GM19238 (cell line): Measurements from ENCODE around the gene NMNAT2.
"Not testable (repeated sequence)": the region's sequence is repeated elsewhere in the genome, so short reads cannot be mapped to it uniquely, and the experiment has no call there.

Source experiments
- DNase-seq: peaks from one replicate; pipeline ENCODE4 v3.0.0; 2011; ENCODE audit warnings: low spot score; ENCODE audit not compliant: insufficient read length

Gene NMNAT2

DNA sequence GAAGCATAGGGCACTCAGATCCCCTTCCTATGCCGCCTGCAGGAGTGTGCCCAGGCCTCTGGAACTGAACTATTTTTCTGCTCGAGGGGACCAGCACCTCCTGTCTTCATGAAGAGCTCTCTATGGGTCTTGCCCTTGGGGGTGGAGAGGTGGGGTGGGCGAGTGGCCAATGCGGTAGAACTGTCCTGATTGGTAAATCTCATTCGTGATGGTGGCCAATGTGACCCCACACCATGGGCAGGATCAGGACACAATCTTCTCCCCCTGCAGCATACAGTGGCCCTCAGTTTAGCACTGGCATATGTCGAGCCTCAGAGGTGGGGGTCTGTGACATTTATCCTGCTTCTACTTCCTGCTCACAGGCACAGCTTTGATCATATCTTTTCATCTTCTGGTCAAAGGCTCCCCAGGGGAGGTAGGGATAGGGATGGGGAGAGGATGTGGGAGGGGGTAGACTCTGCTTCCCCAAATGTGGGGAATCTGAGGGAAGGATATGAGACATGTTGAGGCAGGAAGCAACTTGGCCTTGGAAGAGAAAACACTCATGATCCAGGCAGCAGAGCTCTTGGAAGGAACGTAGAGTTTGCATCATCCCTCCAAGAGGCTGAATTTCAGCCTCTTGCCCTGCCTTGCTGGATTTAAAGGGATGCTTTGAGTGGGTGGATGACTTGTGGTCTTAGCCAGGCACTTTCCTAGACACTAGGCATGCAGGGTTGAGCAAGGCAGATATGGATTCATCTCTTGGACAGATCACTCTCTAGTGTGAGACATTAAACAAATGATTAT, 150.3 kb downstream of the NMNAT2 start:
- no peak for DNase-seq

DNA sequence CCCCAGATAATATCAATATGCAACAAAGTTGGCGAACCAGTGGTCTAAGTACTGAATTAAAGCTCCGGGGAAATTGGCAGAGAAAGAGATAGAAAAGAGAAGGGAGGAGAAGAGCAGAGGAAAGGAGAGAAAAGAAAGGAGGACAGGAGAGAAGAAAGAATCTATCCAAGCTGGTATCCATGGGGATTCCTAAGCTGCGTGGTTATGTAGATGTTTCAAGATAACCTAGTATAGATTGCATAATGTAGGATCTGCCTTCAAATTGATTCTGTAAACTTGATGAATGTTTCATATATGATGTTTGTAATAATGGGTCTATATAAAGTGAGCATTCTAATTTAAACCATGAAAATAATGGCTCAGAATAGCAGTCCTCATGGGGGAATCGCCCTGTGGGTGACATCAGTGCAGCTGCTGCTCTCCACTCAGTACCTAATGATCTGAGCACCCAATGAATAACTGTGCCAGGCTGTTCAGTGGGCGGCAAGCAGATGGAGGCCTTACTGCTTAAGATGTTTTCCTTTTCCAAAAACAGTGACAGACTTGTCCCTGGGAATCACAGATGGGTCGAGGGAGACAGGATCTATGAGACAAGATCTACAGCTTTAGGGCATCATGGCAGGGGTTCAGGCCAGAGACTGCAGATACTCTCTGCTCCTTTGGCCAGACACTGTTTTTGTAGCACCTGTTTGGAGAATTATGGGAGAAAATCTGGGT, 154.1 kb downstream of the NMNAT2 start:
- no peak for DNase-seq

- DNase-seq = no peak
Measured at GRCh38 chr1:183262628-183263200, 155.5 kb downstream of the NMNAT2 start.

DNA sequence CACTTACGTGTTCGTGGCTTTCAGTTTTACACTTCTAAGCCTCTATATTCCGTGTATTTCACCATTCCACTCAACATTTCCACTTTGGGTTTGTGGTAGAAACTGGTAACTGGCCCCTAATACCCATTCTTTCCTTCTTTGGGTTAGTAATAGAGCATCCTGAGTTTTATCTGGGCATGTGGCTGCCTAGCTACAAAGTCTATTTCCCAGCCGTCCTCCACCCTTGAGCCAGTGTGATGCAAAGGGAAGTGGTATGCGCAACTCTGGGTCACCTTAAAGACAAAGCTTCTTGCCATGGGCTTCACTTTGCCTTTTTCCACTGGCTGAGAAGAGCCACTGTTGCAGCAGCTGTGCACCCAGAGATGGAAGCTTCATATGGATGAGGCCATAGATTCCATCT, 158.3 kb downstream of the NMNAT2 start:
- DNase-seq = no peak

DNA sequence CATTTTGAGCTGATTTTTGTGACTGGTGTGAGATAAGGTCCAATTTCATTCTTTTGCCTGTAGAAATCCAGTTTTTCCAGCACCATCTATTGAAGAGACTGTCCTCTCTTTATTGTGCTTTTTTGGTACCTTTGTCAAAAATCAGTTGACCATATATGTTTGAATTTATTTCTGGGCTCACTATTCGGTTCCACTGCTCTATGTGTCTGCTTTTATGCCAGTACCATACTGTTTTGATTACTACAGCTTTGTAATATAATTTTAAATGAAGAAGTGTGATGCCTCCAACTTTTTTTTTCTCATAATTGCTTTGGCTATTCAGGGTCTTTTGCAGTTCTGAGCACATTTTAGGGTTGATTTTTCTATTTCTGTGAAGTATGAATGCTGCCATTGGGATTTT, 163.1 kb downstream of the NMNAT2 start:
- no peak for DNase-seq

- no peak for DNase-seq
Measured at GRCh38 chr1:183251959-183252450, 166.2 kb downstream of the NMNAT2 start.

DNA sequence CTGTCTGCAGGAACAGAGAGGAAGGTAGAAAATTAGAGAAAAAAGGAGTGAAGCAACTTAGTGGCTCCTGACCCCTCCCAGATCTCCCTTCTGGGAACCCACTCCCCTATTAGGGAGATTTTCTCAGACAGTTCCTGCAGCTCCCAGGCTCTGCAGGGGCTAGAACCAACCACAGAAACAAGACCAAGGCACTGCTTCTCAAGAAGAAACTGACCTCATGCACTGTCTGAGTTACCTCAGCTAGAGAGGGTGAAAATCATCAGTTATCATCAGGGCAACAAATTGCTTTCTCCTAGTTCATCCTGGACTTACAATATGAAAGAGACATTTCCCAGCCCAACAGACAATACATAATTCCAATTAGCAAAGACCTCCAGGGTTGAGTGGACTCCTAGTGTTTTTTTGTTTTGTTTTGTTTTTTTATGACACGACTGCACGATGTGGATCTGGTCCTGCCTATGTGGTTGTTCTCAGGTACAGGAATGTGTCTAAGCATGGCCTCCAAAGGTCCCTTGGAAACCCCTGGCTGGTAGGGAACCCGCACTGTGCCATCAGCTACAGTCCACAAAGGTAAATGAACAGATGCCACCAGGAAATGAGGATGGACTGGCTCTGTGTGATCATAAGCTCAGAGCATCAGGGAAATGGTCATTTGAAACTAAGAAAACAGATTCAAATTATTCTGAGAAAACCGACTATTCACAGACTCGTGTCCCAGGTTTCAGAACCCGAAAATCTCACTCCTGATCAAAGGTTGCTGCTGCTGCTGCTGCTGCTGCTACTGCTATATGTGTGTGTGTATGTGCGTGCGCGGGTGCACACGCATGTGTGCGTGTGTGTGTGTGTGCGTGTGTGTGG, 166.8 kb downstream of the NMNAT2 start:
- DNase-seq = no peak

DNA sequence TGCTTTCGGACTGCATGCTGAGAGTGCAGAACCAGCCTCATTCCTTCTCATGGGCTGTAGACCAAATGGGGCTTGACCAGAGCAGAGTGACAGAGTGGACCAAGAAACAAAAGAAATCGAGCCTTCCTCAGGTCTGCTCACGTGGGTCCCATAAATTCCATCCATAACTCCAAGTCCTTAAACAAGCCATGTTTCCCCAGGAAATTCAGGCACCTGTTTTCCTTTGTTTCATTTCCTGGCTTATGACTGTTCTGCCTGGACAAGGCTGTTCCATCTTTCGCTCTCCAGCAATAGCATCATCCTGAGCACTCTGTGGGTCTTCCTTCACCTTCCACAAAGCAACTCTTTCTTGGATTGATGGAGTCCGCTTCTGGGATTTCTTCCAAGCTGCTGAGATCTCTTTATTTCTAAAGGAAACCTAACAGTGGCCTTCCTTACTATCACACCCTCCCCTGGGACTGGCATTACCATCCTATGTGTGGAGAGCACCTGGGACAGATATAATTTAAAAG, 168.2 kb downstream of the NMNAT2 start:
- no peak for DNase-seq

- DNase-seq = no peak
Measured at GRCh38 chr1:183248989-183249691, 169.0 kb downstream of the NMNAT2 start.

DNA sequence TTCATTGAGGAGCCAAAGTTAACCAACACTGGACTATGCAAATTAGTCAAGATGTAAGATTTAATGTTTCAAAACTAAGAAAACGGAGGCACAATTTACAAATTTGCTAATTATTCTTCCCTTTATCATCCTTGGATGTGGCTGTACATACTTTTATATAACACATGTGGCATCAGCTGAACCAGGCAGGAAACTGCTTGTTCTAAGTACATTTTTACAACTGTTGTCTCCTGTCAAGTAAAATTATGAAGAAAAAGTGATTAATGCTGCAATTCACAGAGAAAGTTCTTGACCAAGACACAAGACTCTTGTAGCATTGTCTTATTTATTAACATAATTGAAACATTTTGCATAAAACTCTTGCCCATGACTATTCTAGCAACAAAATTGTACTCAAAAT, 170.2 kb downstream of the NMNAT2 start:
- no peak for DNase-seq

DNA sequence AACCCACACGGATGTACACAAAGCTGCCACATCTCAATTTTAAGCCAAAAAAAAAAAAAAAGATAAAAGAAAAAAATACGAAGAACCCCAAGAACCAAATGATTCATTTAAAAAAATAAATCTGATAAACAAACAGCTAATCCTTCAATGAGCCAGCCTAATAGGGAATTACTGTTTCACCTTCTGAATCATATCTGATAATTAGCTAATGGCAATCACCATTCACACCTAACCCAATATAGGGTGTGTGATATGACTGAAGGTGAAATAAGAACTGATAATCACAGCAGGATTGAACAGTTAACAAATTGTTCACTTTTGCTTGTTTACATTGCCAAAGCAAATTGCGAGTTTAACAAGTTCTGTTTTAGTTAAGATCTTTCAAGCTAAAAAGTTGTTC, 170.7 kb downstream of the NMNAT2 start:
- DNase-seq = no peak

DNA sequence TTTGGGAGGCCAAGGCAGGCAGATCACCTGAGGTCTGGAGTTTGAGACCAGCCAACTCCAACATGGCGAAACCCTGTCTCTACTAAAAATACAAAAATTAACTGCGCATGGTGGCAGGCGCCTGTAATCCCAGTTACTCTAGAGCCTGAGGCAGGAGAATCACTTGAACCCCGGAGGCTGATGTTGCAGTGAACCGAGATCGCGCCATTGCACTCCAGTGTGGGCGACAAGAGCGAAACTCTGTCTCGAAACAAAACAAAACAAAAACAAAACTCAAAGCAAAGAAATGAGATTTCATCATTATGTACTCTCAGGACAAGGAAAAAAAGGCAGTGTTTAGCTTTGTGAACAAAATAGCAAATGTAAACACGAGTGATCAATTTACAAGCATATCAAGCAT, 171.1 kb downstream of the NMNAT2 start:
- DNase-seq = no peak

- no peak for DNase-seq
Measured at GRCh38 chr1:183246436-183246835, 171.7 kb downstream of the NMNAT2 start.

- DNase-seq = no peak
Measured at GRCh38 chr1:183245357-183245756, 172.8 kb downstream of the NMNAT2 start.

DNA sequence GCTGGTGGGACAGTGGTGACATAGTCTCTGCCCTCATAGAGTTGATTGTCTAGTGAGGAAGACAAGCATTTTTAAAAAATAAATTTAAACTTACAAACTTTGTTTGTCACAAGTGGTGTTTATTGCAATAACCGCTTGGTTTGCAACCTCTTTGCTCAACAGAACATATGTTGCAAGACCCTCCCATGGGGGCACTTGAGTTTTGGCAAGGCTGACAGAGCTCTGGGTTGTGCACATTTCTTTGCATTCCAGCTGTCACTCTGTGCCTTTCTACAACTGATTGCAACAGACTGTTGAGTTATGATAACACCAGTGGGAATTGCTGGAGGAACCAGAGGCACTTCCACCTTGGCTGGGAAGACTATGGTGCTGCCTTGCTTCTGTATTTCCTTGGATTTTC, 173.7 kb downstream of the NMNAT2 start:
- DNase-seq = no peak

- no peak for DNase-seq
Measured at GRCh38 chr1:183243161-183244050, 174.8 kb downstream of the NMNAT2 start.

GRCh38 chr1:183242556-183242955, 175.6 kb downstream of the NMNAT2 start:
- no peak for DNase-seq

DNA sequence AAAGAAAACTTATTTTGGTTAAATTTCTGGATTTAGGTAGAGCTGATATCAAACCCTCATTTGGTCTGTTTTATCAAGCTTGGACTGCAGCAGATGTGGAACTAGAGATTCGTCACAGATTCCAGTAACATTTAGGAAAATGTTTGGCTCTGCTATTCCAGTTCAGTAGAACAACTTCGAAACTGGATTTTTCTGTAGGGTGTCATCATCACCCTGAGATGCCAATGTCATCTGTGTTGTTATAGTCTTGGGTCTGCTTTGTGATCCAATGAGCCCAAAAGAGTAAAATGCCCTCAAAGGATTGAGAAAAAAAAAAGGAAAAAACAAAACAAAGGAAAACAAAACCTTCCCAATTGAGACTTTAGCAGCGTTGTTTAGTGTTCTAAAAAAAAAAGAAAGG, 176.7 kb downstream of the NMNAT2 start:
- DNase-seq = no peak

GRCh38 chr1:183240853-183241252, 177.3 kb downstream of the NMNAT2 start:
- not testable (repeated sequence) for DNase-seq

GRCh38 chr1:183240526-183240825, 177.7 kb downstream of the NMNAT2 start:
- DNase-seq = no peak
